ENCODE results near the gene UBR2.

UBR2 gene

DNA sequence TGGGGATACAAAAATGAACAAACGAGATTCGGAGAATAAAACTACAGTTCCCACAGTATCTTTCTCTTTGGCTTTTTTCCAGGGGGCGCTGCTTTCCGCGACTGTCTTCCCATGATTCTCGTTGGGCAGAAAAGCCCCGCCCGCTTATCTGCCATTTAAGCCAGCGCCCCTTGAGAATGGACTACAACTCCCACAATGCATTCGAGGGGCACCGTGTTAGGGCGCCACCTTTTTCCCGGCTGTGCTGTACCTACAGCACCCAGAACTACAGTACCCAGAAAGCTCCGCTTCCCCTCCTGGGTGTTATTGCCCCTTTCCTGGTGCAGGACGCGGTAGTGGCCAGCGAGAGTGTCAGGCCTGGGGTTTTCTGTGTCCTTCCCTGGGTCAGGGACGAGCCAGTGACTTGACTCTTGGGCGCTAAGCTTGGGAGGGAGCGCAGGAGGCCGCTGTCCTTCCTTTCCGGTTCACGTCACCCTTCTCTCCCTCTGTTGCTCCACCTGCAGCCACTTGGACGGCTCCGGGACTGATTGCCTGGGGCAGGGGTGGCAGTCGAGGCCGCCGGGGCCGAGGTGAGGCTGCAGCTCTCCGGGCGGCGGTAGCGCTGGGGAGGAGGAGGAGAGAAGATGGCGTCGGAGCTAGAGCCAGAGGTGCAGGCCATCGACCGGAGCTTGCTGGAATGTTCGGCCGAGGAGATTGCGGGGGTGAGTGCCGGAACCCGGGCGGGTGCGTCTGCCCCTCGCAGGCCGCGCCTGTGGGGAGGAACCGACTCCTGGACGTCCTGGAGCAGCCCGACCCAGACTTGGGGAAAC lies at the start of gene UBR2:
TSS of gene UBR2 (plus strand) at position 333 of the 809 bp plus-strand sequence. CDS start at position 624, 291 bp downstream.
- peak; percentile 97 for DNase-seq

DNA sequence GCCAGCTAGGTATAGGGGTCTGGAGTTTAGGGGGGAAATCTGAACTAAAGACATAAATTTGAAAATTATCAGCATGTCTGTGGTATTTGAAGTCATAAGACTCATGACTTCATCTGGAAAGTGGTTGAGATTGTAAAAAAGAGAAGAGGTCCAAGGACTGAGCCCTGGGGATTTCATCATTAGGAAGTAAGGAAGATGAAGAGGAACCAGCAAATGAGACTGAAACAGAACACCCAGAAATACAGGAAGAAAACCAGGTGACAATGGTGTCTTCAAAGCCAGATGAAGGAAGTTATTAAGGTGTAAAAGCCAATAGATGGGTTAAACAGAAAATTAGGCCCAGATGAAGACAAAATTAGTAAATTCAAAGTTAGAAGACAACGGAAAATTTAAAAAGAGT lies 49.1 kb upstream of the UBR2 start:
- DNase-seq = no peak

DNA sequence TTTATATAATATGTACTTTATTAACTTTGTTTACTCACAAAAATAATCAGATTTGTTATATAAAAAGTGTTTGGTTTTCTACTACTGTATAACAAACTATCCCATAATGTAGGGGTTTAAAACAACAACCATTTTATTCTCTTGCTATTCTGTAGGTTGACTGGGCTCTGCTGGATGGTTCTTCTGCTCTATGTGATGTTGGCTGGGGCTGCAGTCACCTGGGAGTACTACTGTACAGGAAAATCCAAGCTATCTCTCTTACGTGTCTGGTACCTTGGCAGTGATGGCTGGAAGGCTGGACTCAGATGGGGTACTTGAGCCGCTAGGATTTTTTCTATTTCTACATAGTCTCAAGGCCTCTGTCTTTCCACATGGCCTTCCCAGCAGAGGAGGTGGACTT lies 44.0 kb upstream of the UBR2 start:
- no peak for DNase-seq

DNA sequence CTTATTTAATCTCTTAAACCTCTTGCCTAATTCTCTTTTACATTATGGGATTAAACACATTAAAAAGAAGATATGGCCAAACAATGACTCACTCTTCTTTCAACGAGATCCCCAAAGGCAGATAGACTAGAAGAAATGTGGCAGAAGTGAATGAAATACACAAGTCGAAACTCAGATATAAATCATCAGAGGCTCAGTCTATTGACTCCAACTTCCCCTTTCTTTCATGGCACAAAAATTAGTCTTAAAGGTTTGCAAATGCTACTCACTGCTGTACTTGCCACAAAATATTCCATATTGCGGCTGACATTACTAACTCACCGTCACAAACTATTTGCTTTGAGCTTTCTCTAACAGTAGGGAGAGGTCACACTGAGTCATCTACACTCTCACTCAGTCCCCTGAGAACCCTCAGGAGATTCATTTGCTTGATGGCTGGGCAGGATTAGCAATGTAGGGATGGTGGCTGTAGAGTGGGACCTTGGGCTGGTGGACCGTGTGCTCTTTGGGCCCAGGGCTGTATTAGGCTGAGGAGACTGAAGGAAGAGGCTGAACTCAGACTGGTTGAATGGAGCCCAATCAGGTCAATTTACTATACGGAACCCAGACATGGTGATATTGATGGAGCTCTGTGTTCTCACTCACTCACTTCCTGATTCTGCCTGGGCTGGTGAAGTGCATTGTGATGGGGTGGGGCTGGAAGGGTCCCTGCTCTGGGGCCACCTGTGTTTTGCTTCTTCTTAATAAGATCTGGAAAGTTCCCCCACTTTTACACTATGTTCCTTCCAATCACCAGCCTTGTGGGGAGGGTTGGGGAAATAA lies 42.8 kb upstream of the UBR2 start:
- DNase-seq = no peak

DNA sequence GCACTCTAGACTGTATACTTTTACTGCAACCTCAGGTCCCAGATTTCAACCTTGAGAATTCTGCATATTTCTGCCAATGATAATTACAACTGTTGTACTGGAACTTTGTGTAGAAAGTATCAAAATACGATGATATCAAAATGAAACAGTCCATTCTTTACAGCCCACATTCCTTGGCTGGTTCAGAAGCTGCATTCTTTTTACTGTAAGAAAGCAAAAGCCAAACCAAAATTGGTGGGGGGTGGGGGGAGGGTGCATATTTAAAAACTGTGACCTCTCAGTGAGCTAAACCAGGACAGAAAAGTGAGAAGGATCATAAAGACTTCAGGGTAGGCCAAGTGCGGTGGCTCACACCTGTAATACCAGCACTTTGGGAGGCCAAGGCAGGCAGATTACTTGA lies 41.8 kb upstream of the UBR2 start:
- no peak for DNase-seq

DNA sequence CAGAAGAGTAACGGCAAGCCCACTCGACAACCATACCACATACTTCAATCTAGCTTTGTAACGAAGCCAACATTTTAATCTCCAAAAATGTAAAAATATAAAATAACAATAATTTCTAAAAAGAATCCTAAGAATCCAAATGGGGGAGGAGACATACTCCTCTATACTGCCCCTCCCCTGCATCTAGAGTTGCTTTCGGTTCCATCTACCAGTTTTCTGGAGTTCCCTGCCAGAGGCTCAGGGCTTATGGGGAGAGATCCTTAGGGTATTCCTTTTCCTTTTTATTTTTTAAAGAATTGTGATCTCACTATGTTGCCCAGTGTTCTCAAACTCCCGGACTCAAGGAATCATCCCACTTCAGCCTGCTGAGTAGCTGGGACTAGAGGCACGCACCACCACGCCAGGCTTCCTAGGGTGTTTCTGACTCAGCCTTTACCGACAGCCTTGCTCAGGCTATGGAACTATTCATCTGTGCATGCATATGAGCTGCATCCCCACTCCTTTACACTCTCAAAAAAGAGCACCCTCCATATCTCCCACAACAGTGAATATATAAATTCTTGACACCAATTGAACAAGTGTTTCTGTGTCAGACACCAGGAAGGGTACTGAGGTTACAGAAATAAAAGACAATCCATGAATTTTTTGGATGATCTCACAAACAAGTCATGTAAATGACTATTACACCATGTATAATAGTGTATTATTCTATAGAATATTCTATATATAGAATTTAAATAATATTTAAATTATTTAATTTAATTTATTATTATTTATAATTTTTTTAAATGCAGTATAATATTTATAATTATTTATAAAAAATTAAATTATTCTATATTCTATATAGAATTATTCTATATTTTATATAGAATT lies 40.7 kb upstream of the UBR2 start:
- no peak for DNase-seq

DNA sequence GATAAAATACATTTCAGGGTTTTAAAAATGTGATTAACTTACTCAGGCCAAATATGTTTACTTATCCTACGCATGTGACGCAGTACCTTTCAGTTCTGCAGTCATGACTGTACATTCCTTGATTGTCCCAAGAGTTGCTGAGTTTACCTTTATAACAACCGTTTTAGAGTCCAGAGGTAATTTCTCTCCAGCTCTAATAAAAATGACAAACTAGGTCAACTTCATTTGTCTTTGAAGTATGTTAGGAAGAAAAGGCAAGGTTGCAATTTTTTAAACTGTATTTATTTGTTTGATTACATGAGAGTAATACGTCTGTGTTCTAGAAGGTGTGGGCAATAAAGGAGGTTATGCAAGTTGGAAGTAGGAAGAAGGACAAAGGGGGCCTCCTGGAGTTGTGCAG lies 38.6 kb upstream of the UBR2 start:
- DNase-seq = no peak

DNA sequence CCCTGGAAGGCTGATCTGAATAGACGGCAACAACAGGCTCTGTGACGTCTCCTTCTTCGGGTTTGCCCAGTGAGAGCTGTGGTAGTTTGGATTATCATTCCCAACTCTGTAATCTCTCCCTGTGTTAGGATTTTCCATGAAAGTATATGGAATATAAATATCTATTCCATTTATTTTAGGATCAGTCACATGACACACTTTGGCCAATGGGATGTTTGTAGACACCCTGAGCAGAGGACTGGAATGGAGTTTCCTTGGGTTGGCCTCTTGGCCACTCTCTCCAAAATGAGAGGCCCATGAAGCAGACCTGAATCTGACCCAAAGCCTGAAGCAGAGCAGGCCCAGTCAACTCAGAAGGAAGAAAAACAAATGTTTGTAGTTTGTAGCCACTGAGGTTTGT lies 37.2 kb upstream of the UBR2 start:
- no peak for DNase-seq

DNA sequence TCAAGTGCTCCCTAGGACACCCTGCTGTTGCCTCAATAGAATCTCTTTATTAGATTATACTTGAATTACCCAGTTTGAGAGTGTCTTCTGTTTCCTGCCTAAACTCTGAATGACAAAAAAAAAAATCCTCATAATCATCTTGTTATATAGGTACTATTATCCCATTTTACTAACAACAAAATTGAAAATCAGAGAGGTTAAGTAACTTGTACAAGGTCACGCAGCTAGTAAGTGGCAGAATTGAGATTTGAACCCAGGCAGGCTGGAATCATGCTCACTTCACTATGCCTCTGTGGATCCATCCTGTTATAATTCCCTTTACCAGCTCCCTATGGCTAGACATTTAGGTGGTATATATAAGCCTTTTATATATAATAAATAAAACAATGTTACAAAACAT lies 36.6 kb upstream of the UBR2 start:
- DNase-seq = no peak

DNA sequence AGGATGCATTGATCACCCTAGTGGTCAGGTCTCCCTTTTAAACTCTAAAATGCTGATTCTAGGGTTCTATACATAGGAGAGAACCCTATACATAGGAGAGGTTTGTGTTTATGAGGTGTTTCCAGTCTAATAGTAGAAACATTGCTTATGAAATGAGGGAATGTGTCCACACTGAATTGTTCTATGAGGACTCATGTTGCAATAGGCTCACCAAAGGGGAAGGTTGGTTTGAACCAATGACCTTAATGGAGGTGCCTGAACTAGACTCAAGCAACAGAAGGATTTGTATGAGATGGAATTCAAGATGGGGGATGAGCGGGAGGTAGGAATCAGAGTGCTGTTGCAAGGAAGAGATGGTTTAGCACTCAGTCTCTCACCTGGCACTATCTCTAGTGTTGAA lies 33.5 kb upstream of the UBR2 start:
- no peak for DNase-seq

DNA sequence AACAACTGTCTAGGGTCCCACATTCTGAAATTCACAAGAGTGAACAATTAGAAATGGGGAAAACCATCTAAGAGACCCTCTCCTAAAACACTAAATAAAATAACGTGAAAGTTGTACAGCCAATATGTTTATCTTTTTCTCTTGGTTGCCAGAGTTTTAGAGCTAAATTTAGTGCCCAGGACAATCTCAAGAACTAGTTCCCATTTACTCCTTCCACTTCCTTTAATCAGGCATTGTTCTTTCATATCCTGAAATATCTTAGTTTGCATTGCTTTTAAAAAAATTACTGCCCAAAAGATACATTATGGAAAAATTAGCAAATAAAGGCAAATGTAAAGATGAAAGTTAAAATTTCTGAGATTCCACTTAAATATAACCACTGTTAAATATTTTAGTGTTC lies 33.1 kb upstream of the UBR2 start:
- no peak for DNase-seq

DNA sequence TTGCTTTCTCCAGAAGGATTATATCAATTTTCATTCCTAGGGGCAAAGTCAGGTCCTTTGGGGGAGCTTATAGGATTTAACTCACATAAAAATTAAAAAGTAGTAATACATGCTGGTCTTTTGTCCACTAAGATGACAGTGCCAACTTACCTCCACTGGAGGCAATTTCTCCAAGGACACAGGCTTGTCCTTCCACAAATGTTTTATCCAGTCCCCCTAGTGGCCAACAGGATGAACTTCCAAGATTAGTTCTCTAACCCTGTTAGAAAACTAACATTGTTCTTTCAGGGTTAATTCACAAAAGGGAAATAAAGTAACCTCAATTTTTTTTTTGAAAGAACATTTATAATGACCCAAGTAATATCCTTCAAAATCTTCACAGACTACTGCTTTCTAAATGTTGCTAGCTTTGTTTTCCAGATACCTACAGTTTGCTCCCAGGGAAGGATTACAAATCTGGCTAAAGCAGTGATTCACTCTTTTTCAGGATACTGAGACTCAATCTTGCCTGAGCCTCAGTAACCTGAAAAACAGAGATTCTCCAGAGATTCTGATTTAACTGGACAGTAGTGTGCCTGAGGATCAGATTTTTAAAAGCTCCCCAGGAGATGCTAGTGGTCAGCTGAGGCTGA lies 31.7 kb upstream of the UBR2 start:
- DNase-seq = peak; percentile 29

DNA sequence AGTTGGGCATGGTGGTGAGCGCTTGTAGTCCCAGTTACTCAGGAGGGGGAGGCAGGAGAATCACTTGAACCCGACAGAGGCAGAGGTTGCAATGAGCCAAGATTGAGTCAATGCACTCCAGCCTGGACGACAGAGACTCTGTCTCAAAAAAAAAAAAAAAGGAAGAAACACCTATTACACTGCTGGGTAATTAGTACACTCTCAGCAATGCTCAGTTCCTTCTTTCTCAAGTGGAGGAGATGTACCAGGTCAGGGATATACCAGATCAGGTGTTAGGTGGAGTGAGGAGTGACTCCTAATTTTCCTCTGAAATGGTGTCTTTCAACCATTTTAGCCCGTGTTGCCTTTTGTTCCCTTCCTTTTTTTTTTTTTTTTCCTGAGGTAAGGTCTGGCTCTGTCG lies 30.0 kb upstream of the UBR2 start:
- no peak for DNase-seq

DNA sequence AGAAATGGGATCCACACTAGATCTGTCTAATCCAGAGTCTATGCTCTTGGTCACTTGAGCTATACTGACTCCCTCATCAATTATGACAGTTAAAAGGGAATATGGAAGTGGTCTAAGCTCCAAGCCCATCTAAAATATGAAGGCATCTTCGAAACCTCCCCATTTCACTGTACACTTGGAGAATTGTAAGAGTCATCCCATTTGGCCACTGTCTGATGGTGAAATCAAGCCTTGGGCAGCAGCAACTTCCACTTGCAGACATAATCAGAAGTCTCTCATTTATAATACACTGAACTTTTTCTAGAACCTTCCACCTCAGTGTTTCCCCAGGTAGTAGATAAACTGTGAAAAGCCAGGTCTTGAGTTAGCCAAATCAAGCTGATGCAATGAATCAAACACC lies 26.3 kb upstream of the UBR2 start:
- no peak for DNase-seq

DNA sequence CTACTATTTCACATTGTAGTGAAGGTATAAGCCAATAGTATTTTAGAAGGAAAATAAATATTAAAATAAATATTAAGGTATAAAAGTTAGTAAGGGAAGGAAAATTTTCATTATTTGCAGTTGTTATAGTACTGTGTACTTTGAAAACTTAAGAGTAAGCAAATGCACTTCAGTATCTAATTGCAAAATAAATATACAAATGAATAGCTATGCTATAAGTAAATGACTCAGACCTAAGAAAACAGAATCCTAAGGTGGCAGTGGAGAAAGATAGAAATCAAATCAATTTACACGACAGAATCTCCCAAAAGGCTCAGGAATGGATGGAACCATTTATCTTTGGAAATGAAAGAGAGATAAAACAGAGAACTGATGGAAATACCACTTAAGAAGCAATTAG lies 24.7 kb upstream of the UBR2 start:
- no peak for DNase-seq

DNA sequence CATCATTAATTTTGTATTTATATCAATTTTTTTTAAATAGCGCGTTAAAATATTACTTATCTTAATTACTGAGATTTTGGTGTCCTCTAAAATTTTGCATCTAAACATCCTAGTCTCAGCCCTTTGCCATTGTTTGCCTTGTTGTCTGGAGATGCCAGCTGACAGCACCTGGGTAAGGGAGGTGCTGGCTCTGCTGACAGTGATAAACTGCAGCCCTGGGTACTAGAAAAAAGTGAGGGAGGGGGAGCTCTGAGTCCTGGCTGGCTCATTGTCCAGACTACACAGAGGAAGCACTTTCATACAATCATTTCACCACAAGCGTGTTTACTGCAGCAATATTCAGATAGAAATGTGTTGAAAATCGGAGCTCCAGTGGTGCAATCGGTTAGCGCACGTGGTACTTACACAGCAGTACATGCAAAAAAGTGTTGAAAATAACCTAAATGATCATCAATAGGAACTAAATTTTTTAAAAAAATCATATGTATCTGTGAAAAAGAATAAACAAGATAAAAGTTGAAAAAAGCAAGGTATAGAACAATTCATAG lies 18.5 kb upstream of the UBR2 start:
- DNase-seq = peak; percentile 35

DNA sequence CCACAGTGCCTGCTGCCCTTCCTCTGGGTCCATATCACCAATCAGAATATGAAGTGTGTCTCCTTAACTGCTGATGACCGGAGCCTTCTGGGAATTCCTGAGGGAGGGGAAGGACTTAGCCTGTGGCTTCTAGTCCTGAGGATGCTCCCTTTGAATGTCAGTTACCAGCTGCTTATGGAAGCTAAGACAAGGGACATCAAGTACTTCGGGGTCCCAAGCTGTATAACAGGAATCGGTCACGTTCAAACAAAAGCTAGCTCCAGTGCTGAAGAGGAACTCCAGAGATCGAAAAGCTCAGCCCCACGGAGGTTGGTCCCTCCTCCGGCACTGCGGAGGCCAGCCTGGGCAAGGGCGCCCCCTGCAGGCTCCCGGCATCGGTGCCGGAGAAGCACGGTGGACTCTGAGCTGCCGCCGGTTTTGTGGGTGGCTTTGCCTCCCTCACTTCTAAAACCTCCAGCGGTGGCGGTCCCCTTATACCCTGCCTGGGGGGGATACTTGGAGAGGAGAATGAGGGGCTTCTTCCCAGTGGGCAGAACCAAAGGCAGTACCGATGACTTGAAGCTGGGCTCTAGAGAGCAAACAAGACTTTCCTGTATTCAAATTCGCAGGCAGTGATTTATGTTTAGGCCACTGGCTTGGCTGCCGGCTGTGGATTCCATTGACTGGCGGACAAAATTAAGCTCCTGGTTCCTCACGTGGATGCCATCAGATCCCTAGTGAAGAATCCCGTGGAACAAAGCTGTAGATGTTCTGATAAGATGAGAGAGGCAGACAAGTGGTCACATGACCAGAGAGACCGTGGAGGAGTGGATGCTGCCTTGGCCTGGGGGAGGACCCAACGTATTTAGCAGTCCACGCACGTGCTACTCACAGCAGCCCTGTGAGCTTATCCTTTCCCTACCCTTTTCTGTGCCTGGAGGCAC lies 16.2 kb upstream of the UBR2 start:
- DNase-seq = peak; percentile 71

DNA sequence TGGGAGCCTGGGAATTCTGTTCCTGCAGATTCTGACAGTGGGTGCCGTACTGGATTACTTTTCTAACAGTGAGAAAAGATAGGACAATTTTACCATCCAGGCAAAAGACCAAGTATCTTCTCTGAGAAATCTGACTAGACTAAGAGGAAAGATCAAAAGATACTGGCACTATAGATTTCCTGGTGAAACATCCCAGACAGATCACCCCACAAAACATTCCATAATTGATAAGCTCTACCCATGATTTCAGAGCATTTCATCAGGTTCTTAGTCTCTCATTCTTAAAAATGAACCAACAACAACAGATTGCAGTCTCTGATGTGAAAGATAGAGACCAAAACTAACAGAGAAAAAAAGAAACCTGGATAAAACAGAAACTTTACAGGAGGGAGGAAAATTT lies 13.6 kb upstream of the UBR2 start:
- no peak for DNase-seq

DNA sequence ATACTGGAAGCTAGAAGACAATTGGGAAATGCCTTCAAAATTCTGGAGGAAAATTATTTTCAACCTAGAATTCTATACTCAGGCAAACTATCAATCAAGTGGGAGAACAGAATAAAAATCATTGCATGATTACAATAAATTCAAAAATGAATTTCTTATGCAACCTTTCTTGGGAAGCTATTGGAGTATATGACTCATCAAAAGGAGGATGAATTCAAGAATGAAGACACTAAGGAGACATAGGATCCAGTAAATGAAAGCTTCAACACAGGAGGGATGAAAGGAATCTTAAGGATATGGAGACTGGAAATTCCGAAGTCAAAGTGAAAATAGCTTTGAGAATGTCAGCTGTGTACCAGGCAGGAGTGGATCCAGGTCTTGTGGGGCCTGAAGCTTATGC lies 12.6 kb upstream of the UBR2 start:
- DNase-seq = no peak

DNA sequence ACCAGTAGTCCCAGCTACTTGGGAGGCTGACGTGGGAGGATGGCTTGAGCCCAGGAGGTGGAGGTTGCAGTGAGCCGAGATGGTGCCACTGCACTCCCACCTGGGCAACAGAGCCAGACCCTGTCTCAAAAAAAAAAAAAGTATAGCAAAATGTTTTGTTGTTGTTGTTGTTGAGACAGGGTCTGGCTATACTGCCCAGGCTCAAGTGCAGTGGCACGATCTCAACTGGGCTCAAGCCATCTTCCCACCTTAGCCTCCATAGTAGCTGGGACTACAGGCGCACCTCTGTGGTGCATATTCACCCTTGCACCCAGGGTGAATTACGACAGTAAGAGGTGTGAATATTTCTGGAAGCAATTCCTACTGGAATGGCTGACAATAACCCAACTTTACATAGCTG lies 11.4 kb upstream of the UBR2 start:
- DNase-seq = no peak
